ENCODE measurements around the gene AP3B1.
"Not testable (repeated sequence)": the region's sequence is repeated elsewhere in the genome, so short reads cannot be mapped to it uniquely, and the experiment has no call there.

- not testable (repeated sequence) for TF ChIP-seq CTCF, POLR2AphosphoS5 (IDR thresholded peaks at IDR 0.05)
Observed at GRCh38 chr5:78188681-78189080, 105.8 kb downstream of the AP3B1 start.
